NCI-H524 treated with DMSO at 0.1 percent for 48 hours (cell line): Measurements from ENCODE around the gene FILIP1.
A peak's percentile ranks its signal among the peaks of the same experiment; 100 is the strongest.

Experiments
- DNase-seq: peaks from one replicate; lab custom pipeline; 2025; lab: John Stamatoyannopoulos, UW

FILIP1 gene

GRCh38 chr6:75492386-75493153 is 1.0 kb downstream of the FILIP1 start:
- no peak for DNase-seq

GRCh38 chr6:75491291-75491690 is 2.3 kb downstream of the FILIP1 start:
- DNase-seq, result no peak

GRCh38 chr6:75490706-75491105 is 2.9 kb downstream of the FILIP1 start:
- DNase-seq, result no peak

- DNase-seq, result no peak
Observed at GRCh38 chr6:75489025-75489424, 4.6 kb downstream of the FILIP1 start.

- DNase-seq, result no peak
Observed at GRCh38 chr6:75488033-75488432, 5.6 kb downstream of the FILIP1 start.

GRCh38 chr6:75486850-75487518 is 6.6 kb downstream of the FILIP1 start:
- no peak for DNase-seq

GRCh38 chr6:75484535-75484934 is 9.1 kb downstream of the FILIP1 start:
- DNase-seq, result no peak

GRCh38 chr6:75483136-75483952 is 10.3 kb downstream of the FILIP1 start:
- DNase-seq, result peak; percentile 7

GRCh38 chr6:75481936-75482593 is 11.5 kb downstream of the FILIP1 start:
- DNase-seq, result no peak

- DNase-seq, result no peak
Observed at GRCh38 chr6:75481394-75481793, 12.2 kb downstream of the FILIP1 start.

- DNase-seq, result no peak
Observed at GRCh38 chr6:75480425-75480824, 13.2 kb downstream of the FILIP1 start.

GRCh38 chr6:75479712-75480111 is 13.9 kb downstream of the FILIP1 start:
- no peak for DNase-seq

GRCh38 chr6:75478929-75479328 is 14.7 kb downstream of the FILIP1 start:
- no peak for DNase-seq

- no peak for DNase-seq
Observed at GRCh38 chr6:75472885-75473284, 20.7 kb downstream of the FILIP1 start.

- no peak for DNase-seq
Observed at GRCh38 chr6:75467966-75468365, 25.6 kb downstream of the FILIP1 start.

- DNase-seq, result no peak
Observed at GRCh38 chr6:75467284-75467683, 26.3 kb downstream of the FILIP1 start.

- no peak for DNase-seq
Observed at GRCh38 chr6:75466636-75467035, 27.0 kb downstream of the FILIP1 start.

- no peak for DNase-seq
Observed at GRCh38 chr6:75463908-75464307, 29.7 kb downstream of the FILIP1 start.

GRCh38 chr6:75463061-75463460 is 30.5 kb downstream of the FILIP1 start:
- DNase-seq, result no peak

GRCh38 chr6:75460681-75461080 is 32.9 kb downstream of the FILIP1 start:
- DNase-seq, result no peak

- no peak for DNase-seq
Observed at GRCh38 chr6:75458895-75459294, 34.7 kb downstream of the FILIP1 start.

- DNase-seq, result no peak
Observed at GRCh38 chr6:75450903-75451302, 42.7 kb downstream of the FILIP1 start.
